Liver (tissue), 9 donors: Measurements from ENCODE around the gene UHRF2. TPM values are rescaled to one million over a fixed set of nuclear protein-coding genes. Genes with fewer than 3 reads are reported as not detected.

Source experiments
- DNase-seq: peaks from one replicate; pipeline ENCODE4 v3.0.0-alpha.2; 2017; ENCODE audit warnings: low spot score
- H3K27ac ChIP-seq, 2 donors: one replicate each; pipeline ENCODE4 v1.7.0; 2013; ENCODE audit warnings: inconsistent platforms in 2 of 2, low read length in 2 of 2, control low read depth in 1 of 2, low read depth in 1 of 2, mild to moderate bottlenecking in 1 of 2
- H3K27me3 ChIP-seq, 4 donors: one replicate each; pipeline versions ENCODE4 v1.6.1 to v1.7.0; 2013; ENCODE audit warnings: low read length in 3 of 4, inconsistent platforms in 1 of 4, mild to moderate bottlenecking in 1 of 4, moderate library complexity in 1 of 4; ENCODE audit not compliant: control insufficient read depth in 4 of 4, insufficient read depth in 4 of 4
- H3K36me3 ChIP-seq, 4 donors: one replicate each; pipeline versions ENCODE4 v1.6.1 to v1.7.0; 2013; ENCODE audit warnings: low read length in 3 of 4, mild to moderate bottlenecking in 3 of 4, low read depth in 1 of 4, moderate library complexity in 1 of 4; ENCODE audit not compliant: control insufficient read depth in 4 of 4, insufficient read depth in 3 of 4
- H3K4me1 ChIP-seq, 4 donors: one replicate each; pipeline versions ENCODE4 v1.6.1 to v1.7.0; 2013; ENCODE audit warnings: low read length in 3 of 4, mild to moderate bottlenecking in 3 of 4, moderate library complexity in 1 of 4; ENCODE audit not compliant: control insufficient read depth in 4 of 4, insufficient read depth in 4 of 4
- H3K4me3 ChIP-seq, 3 donors: one replicate each; pipeline versions ENCODE4 v1.6.1 to v1.7.0; 2013; ENCODE audit warnings: low read length in 3 of 3, control low read depth in 1 of 3, low read depth in 1 of 3, mild to moderate bottlenecking in 1 of 3
- H3K9ac ChIP-seq, 2 donors: one replicate each; pipeline ENCODE4 v1.7.0; 2013; ENCODE audit warnings: low read length in 2 of 2, mild to moderate bottlenecking in 2 of 2, moderate library complexity in 2 of 2, control low read depth in 1 of 2, low read depth in 1 of 2
- H3K9me3 ChIP-seq, 4 donors: one replicate each; pipeline versions ENCODE4 v1.6.1 to v1.7.0; 2013; ENCODE audit warnings: low read length in 3 of 4; ENCODE audit not compliant: control insufficient read depth in 4 of 4
- ATF3 ChIP-seq: IDR thresholded peaks from 2 replicates; pipeline ENCODE4 v1.6.1; 2016; ENCODE audit warnings: antibody characterized with exemption
- CTCF ChIP-seq: fragments of 150-350 bp; IDR thresholded peaks from 2 replicates; pipeline ENCODE4 v1.5.1; 2017; ENCODE audit warnings: improper control_type of control experiment, low read depth, low read length; ENCODE audit not compliant: missing input control
- EGR1 ChIP-seq, 2 donors: IDR thresholded peaks; 2 replicates each; pipeline ENCODE4 v1.6.1; 2016 to 2018; ENCODE audit warnings: antibody characterized with exemption in 2 of 2, low read depth in 2 of 2
- FOXA1 ChIP-seq: IDR thresholded peaks from 2 replicates; pipeline ENCODE4 v1.6.1; 2016; ENCODE audit warnings: antibody characterized with exemption
- GABPA ChIP-seq, 2 donors: IDR thresholded peaks in 1 of 2; conservative IDR thresholded peaks in 1 of 2; 2 replicates each; pipeline ENCODE4 v1.6.1; 2016; ENCODE audit warnings: antibody characterized with exemption in 2 of 2, mild to moderate bottlenecking in 1 of 2, moderate library complexity in 1 of 2
- HNF4A ChIP-seq, 2 donors: conservative IDR thresholded peaks; 2 replicates each; pipeline ENCODE4 v1.6.1; 2016; ENCODE audit warnings: antibody characterized with exemption in 2 of 2, mild to moderate bottlenecking in 2 of 2
- HNF4G ChIP-seq: IDR thresholded peaks from 2 replicates; pipeline ENCODE4 v1.6.1; 2016; ENCODE audit warnings: antibody characterized with exemption
- JUND ChIP-seq, 2 donors: IDR thresholded peaks; 2 replicates each; pipeline ENCODE4 v1.6.1; 2016; ENCODE audit warnings: antibody characterized with exemption in 2 of 2
- MAX ChIP-seq: IDR thresholded peaks from 2 replicates; pipeline ENCODE4 v1.6.1; 2016; ENCODE audit warnings: antibody characterized with exemption
- NR2F2 ChIP-seq: IDR thresholded peaks from 2 replicates; pipeline ENCODE4 v1.6.1; 2016; ENCODE audit warnings: antibody characterized with exemption
- RAD21 ChIP-seq, 2 donors: IDR thresholded peaks; 2 replicates each; pipeline ENCODE4 v1.6.1; 2016; ENCODE audit warnings: antibody characterized with exemption in 2 of 2, mild to moderate bottlenecking in 2 of 2
- REST ChIP-seq: IDR thresholded peaks from 2 replicates; pipeline ENCODE4 v1.6.1; 2016; ENCODE audit warnings: antibody characterized with exemption, mild to moderate bottlenecking
- RXRA ChIP-seq, 2 donors: IDR thresholded peaks; 2 replicates each; pipeline ENCODE4 v1.6.1; 2017 to 2018; ENCODE audit warnings: antibody characterized with exemption in 2 of 2, mild to moderate bottlenecking in 1 of 2
- TAF1 ChIP-seq: conservative IDR thresholded peaks from 2 replicates; pipeline ENCODE4 v1.6.1; 2016; ENCODE audit warnings: antibody characterized with exemption, mild to moderate bottlenecking
- YY1 ChIP-seq: IDR thresholded peaks from 2 replicates; pipeline ENCODE4 v1.6.1; 2016; ENCODE audit warnings: antibody characterized with exemption, mild to moderate bottlenecking
- WGBS: extraction: QIAGEN DNeasy Blood & Tissue Kit; methylation state at CpG from one replicate; pipeline ENCODE4 v1.1.7; 2013; 5-methylcytosine and 5-hydroxymethylcytosine counted together
- polyA plus RNA-seq, 2 donors: library from polyadenylated mRNA; stranded (reverse) in 1 of 2; unstranded in 1 of 2; fragments of 200-250 nt in 1 of 2; fragments of >200 nt in 1 of 2; fragmentation: Nextera tagmentation in 1 of 2; extraction: Ambion mirVana in 1 of 2; gene quantifications; one replicate each; pipeline versions ENCODE4 v1.2.1 to v1.2.3, GENCODE V29; 2013 to 2015
- total RNA-seq, 2 donors: library from RNA; depleted of rRNA; stranded (reverse); fragments of >200 nt; gene quantifications; one replicate each; pipeline ENCODE4 v1.2.3, GENCODE V29; 2014
- donor health status: healthy.
- donor health status: healthy.
- donor health status: healthy.
- donor health status: healthy.
- donor health status: healthy.

UHRF2 gene
- total and polyA plus RNA-seq, 4 donors: 5.7 to 34.1 (median 16.9) TPM

- Histone ChIP-seq H3K9me3 (no peaks in the 10 kb centered on the region), H3K27me3 (no peaks in the 10 kb centered on the region), H3K36me3 (no peaks in the 10 kb centered on the region), H3K27ac (no peak overlapping the region), H3K9ac (no peak overlapping the region), H3K4me1 (peaks cover 5 to 24% (median 10%) of the 10 kb centered on the region in 4 donors), H3K4me3 (no peak overlapping the region)
- 93% methylated on average over 3 of the region's 3 CpGs for WGBS
- TF ChIP-seq YY1 (no peak), CTCF (no peak), REST (no peak), NR2F2 (no peak), GABPA (IDR thresholded peaks at IDR 0.05 in 1 of 2, conservative IDR thresholded peaks at IDR 0.05 in 1 of 2) (no peak), EGR1 (IDR thresholded peaks at IDR 0.05; ENCODE audit: low read depth in 2 of 2) (no peak), RAD21 (IDR thresholded peaks at IDR 0.05) (no peak), ATF3 (no peak), RXRA (IDR thresholded peaks at IDR 0.05) (no peak), TAF1 (no peak), FOXA1 (no peak), MAX (no peak)
- no peak for DNase-seq
Measured at GRCh38 chr9:6409811-6410210, 3.2 kb upstream of the UHRF2 start.

- H3K4me3 ChIP-seq: no peak overlapping the region
- H3K27ac ChIP-seq: no peak overlapping the region
- DNase-seq: no peak
- 91% methylated on average over 4 of the region's 4 CpGs for WGBS
- no peaks in the 10 kb centered on the region for H3K9me3 ChIP-seq
- no peaks in the 10 kb centered on the region for H3K36me3 ChIP-seq
- peaks cover 5 to 30% (median 13%) of the 10 kb centered on the region in 4 donors for H3K4me1 ChIP-seq
- no peak overlapping the region for H3K9ac ChIP-seq
- TF ChIP-seq NR2F2 (no peak), ATF3 (no peak), JUND (IDR thresholded peaks at IDR 0.05) (no peak), FOXA1 (no peak), HNF4A (conservative IDR thresholded peaks at IDR 0.05) (no peak), HNF4G (no peak), TAF1 (no peak), EGR1 (IDR thresholded peaks at IDR 0.05; ENCODE audit: low read depth in 2 of 2) (no peak), GABPA (IDR thresholded peaks at IDR 0.05 in 1 of 2, conservative IDR thresholded peaks at IDR 0.05 in 1 of 2) (no peak), REST (no peak)
- H3K27me3 ChIP-seq: no peaks in the 10 kb centered on the region
Measured at GRCh38 chr9:6410633-6411032, 2.4 kb upstream of the UHRF2 start.
